ENCODE data around the gene GALNT14. TPM values are rescaled to one million over a fixed set of nuclear protein-coding genes. Genes with fewer than 3 reads are reported as not detected.
A peak's percentile ranks its signal among the peaks of the same experiment; 100 is the strongest.

Gene GALNT14
- total and polyA plus RNA-seq, 8 donors = 0.93 to 15.6 (median 1.4) TPM; not detected in 3

GRCh38 chr2:30975156-30975555 lies 163.1 kb downstream of the GALNT14 start:
- TF ChIP-seq POLR2A (IDR thresholded peaks at IDR 0.05) (no peak), POLR2AphosphoS5 (IDR thresholded peaks at IDR 0.05) (no peak), CTCF (IDR thresholded peaks at IDR 0.05) (no peak), EP300 (IDR thresholded peaks at IDR 0.05) (no peak)
- Histone ChIP-seq H3K27ac (no peak overlapping the region), H3K9me3 (no peaks in the 10 kb centered on the region), H3K4me3 (no peak overlapping the region), H3K27me3 (peaks cover 0 to 5% (median 0%) of the 10 kb centered on the region in 3 donors), H3K36me3 (no peaks in the 10 kb centered on the region), H3K4me1 (peaks cover 0 to 6% (median 3%) of the 10 kb centered on the region in 4 donors)
- intact Hi-C loops (cut with DNase I; ENCODE audit: low total_unique reads) = no loop called here
- no peak for DNase-seq
- 56 to 88% (median 73%) methylated on average over 3 of the region's 3 CpGs for WGBS, 5 donors

GRCh38 chr2:30974554-30974953 lies 163.7 kb downstream of the GALNT14 start:
- Histone ChIP-seq H3K4me1 (peaks cover 0 to 2% (median 0%) of the 10 kb centered on the region in 4 donors), H3K36me3 (no peaks in the 10 kb centered on the region), H3K9me3 (no peaks in the 10 kb centered on the region), H3K27ac (no peak overlapping the region), H3K4me3 (no peak overlapping the region), H3K27me3 (peaks cover 0 to 10% (median 2%) of the 10 kb centered on the region in 3 donors)
- WGBS, 5 donors = 65 to 72% (median 68%) methylated on average over 5 of the region's 5 CpGs
- intact Hi-C loops (cut with DNase I; ENCODE audit: low total_unique reads) = no loop called here
- no peak for DNase-seq
- TF ChIP-seq POLR2A (IDR thresholded peaks at IDR 0.05) = no peak
- no peak for TF ChIP-seq CTCF (IDR thresholded peaks at IDR 0.05)
- TF ChIP-seq EP300 (IDR thresholded peaks at IDR 0.05) = no peak
- no peak for TF ChIP-seq POLR2AphosphoS5 (IDR thresholded peaks at IDR 0.05)

- no peak for TF ChIP-seq CTCF (IDR thresholded peaks at IDR 0.05)
- TF ChIP-seq EP300 (IDR thresholded peaks at IDR 0.05) = no peak
- TF ChIP-seq POLR2A (IDR thresholded peaks at IDR 0.05) = no peak
- TF ChIP-seq POLR2AphosphoS5 (IDR thresholded peaks at IDR 0.05) = no peak
- no peaks in the 10 kb centered on the region for H3K4me1 ChIP-seq
- no peaks in the 10 kb centered on the region for H3K36me3 ChIP-seq
- 83 to 97% (median 90%) methylated on average over 1 of the region's 1 CpG for WGBS, 5 donors
- H3K27me3 ChIP-seq = peaks cover 0 to 15% (median 6%) of the 10 kb centered on the region in 3 donors
- intact Hi-C loops (cut with DNase I; ENCODE audit: low total_unique reads) = no loop called here
- H3K27ac ChIP-seq = no peak overlapping the region
- no peak overlapping the region for H3K4me3 ChIP-seq
- DNase-seq = no peak
- no peaks in the 10 kb centered on the region for H3K9me3 ChIP-seq
These were observed 164.1 kb downstream of the GALNT14 start for GRCh38 chr2:30974092-30974491.

- Histone ChIP-seq H3K9me3 (no peaks in the 10 kb centered on the region), H3K27me3 (peaks cover 0 to 16% (median 7%) of the 10 kb centered on the region in 3 donors), H3K4me3 (no peak overlapping the region), H3K36me3 (no peaks in the 10 kb centered on the region), H3K4me1 (no peaks in the 10 kb centered on the region), H3K27ac (no peak overlapping the region)
- TF ChIP-seq CTCF (IDR thresholded peaks at IDR 0.05) (no peak), POLR2AphosphoS5 (IDR thresholded peaks at IDR 0.05) (no peak), POLR2A (IDR thresholded peaks at IDR 0.05) (no peak), EP300 (IDR thresholded peaks at IDR 0.05) (no peak)
- intact Hi-C loops (cut with DNase I; ENCODE audit: low total_unique reads) = no loop called here
- peak in 1 of 2 donors; percentile 31 for DNase-seq
- WGBS, 5 donors = 76 to 89% (median 82%) methylated on average over 18 to 19 of the region's 19 CpGs
These were observed 166.8 kb downstream of the GALNT14 start for GRCh38 chr2:30971231-30972025.
